GM19328 (cell line): Measurements from ENCODE around the gene NPHS1.

Source experiments
- ATAC-seq: cut with Tn5 transposase; IDR thresholded peaks from one replicate; pipeline ENCODE4 v1.9.1; 2021; ENCODE audit warnings: mild to moderate bottlenecking, moderate library complexity; ENCODE audit not compliant: unreplicated experiment

Gene NPHS1

GRCh38 chr19:35789195-35789977 lies 62.9 kb downstream of the NPHS1 start:
- no peak for ATAC-seq

- no peak for ATAC-seq
Measured at GRCh38 chr19:35788205-35788960, 63.9 kb downstream of the NPHS1 start.

- ATAC-seq = no peak
Measured at GRCh38 chr19:35787227-35787799, 65.0 kb downstream of the NPHS1 start.

GRCh38 chr19:35786299-35787160 lies 65.8 kb downstream of the NPHS1 start:
- no peak for ATAC-seq

GRCh38 chr19:35785339-35785627 lies 67.0 kb downstream of the NPHS1 start:
- no peak for ATAC-seq

- ATAC-seq = no peak
Measured at GRCh38 chr19:35784503-35785338, 67.6 kb downstream of the NPHS1 start.

GRCh38 chr19:35783469-35784434 lies 68.6 kb downstream of the NPHS1 start:
- no peak for ATAC-seq

GRCh38 chr19:35782589-35782988 lies 69.7 kb downstream of the NPHS1 start:
- no peak for ATAC-seq

GRCh38 chr19:35781650-35782049 lies 70.7 kb downstream of the NPHS1 start:
- ATAC-seq = no peak

- ATAC-seq = no peak
Measured at GRCh38 chr19:35780717-35781116, 71.6 kb downstream of the NPHS1 start.

- ATAC-seq = no peak
Measured at GRCh38 chr19:35780058-35780457, 72.2 kb downstream of the NPHS1 start.

GRCh38 chr19:35779033-35779432 lies 73.3 kb downstream of the NPHS1 start:
- ATAC-seq = no peak

GRCh38 chr19:35777961-35778360 lies 74.3 kb downstream of the NPHS1 start:
- no peak for ATAC-seq

GRCh38 chr19:35777086-35777841 lies 75.0 kb downstream of the NPHS1 start:
- ATAC-seq = no peak

GRCh38 chr19:35776102-35776788 lies 76.1 kb downstream of the NPHS1 start:
- no peak for ATAC-seq
